K562 (cell line): ENCODE measurements around the gene DSCAM. TPM values are rescaled to one million over a fixed set of nuclear protein-coding genes. Genes with fewer than 3 reads are reported as not detected.

Experiments
- ATAC-seq: fragments of 200-7000 bp; cut with Tn5 transposase; 3 replicates; pipeline ENCODE4 v1.9.1; 2020; ENCODE audit warnings: moderate library complexity
- BruUV-seq: library from RNA; stranded (reverse); fragments of 400-500 nt; replicated peaks from 2 replicates; lab custom pipeline; 2021; lab: Mats Ljungman, UMichigan
- CTCF ChIA-PET: fragments of 300-600 bp; formaldehyde crosslinking; extraction: SDS; loops from one replicate; lab custom pipeline; 2021; ENCODE audit warnings: low intra/inter-chr PET ratio; lab: Yijun Ruan, JAX
- POLR2A ChIA-PET: fragments of 300-600, 350-650 bp; sonication (Branson Sonifier 250); formaldehyde crosslinking; extraction: SDS; loops from one replicate; lab custom pipeline; 2021; ENCODE audit warnings: antibody characterized with exemption, inconsistent platforms; lab: Yijun Ruan, JAX
- DNase-seq, 4 experiments: peaks; one replicate each; pipeline versions ENCODE4 v3.0.0 to v3.0.0-alpha.2; 2011 to 2018; ENCODE audit warnings: low spot score in 3 of 4, mixed read lengths in 3 of 4; ENCODE audit errors: extremely low read depth in 1 of 4
- FAIRE-seq: peaks from 2 replicates; lab custom pipeline; 2011; peaks lifted over from hg19 to GRCh38; lab: Jason Lieb, UNC
- H2AFZ ChIP-seq: 2 replicates; pipeline ENCODE4 v1.6.0; 2011; ENCODE audit warnings: low read depth, low read length, control low read depth, inconsistent platforms
- H3K27ac ChIP-seq: fragments of 200-600 bp; 3 replicates; pipeline ENCODE4 v1.8.0; 2011; ENCODE audit warnings: low read depth, mild to moderate bottlenecking, control low read depth, inconsistent platforms, low read length, moderate library complexity, mixed read lengths; ENCODE audit errors: extremely low read depth
- H3K27me3 ChIP-seq, 2 experiments: fragments of 300-600 bp in 1 of 2; 2 replicates in 1 of 2; 3 replicates in 1 of 2; pipeline versions ENCODE4 v1.6.0 to v1.8.0; 2011; ENCODE audit warnings: inconsistent platforms in 2 of 2, low read length in 2 of 2, mild to moderate bottlenecking in 1 of 2, mixed read lengths in 1 of 2, moderate library complexity in 1 of 2; ENCODE audit not compliant: control insufficient read depth in 2 of 2, insufficient read depth in 2 of 2
- H3K36me3 ChIP-seq: fragments of 300-600 bp; 3 replicates; pipeline ENCODE4 v1.8.0; 2011; ENCODE audit warnings: mild to moderate bottlenecking, low read length, inconsistent platforms; ENCODE audit not compliant: control insufficient read depth, insufficient read depth
- H3K4me1 ChIP-seq, 2 experiments: fragments of 200-600 bp in 1 of 2; replicated peaks in 1 of 2; 2 replicates in 1 of 2; 3 replicates in 1 of 2; pipeline versions ENCODE4 v1.5.1 to v1.8.0; 2011; ENCODE audit warnings: inconsistent platforms in 2 of 2, low read length in 2 of 2, mild to moderate bottlenecking in 1 of 2, mixed read lengths in 1 of 2, moderate library complexity in 1 of 2; ENCODE audit not compliant: control insufficient read depth in 2 of 2, insufficient read depth in 2 of 2
- H3K4me2 ChIP-seq: 2 replicates; pipeline ENCODE4 v1.6.1; 2011; ENCODE audit warnings: low read length, control low read depth, inconsistent platforms, mixed read lengths; ENCODE audit not compliant: insufficient read depth
- H3K4me3 ChIP-seq: fragments of 200-600 bp; sonication (generic), shearing (Covaris generic); 2 replicates; pipeline ENCODE4 v1.5.1; 2016; ENCODE audit warnings: control low read depth, inconsistent platforms
- H3K79me2 ChIP-seq: fragments of 200-600 bp; 3 replicates; pipeline ENCODE4 v1.8.0; 2011; ENCODE audit warnings: low read length, inconsistent platforms; ENCODE audit not compliant: control insufficient read depth, insufficient read depth
- H3K9ac ChIP-seq, 2 experiments: 2 replicates each; pipeline versions ENCODE4 v1.6.0 to v1.6.1; 2011; ENCODE audit warnings: low read depth in 2 of 2, low read length in 2 of 2, control low read depth in 1 of 2, inconsistent platforms in 1 of 2, mild to moderate bottlenecking in 1 of 2, mixed read lengths in 1 of 2; ENCODE audit not compliant: insufficient read depth in 1 of 2
- H3K9me1 ChIP-seq: one replicate; pipeline ENCODE4 v1.6.0; 2011; ENCODE audit warnings: inconsistent platforms, mild to moderate bottlenecking, low read length, moderate library complexity; ENCODE audit not compliant: control insufficient read depth, insufficient read depth
- H3K9me3 ChIP-seq: replicated peaks from 2 replicates; pipeline ENCODE4 v1.5.1; 2011; ENCODE audit warnings: low read depth, low read length, inconsistent platforms; ENCODE audit not compliant: control insufficient read depth, insufficient read depth
- H4K20me1 ChIP-seq: replicated peaks from 2 replicates; pipeline ENCODE4 v1.6.1; 2011; ENCODE audit warnings: low read length, inconsistent platforms, mixed read lengths; ENCODE audit not compliant: control insufficient read depth, insufficient read depth
- MCM7 ChIP-seq, 2 experiments: fragments of 450-650 bp; IDR thresholded peaks; 2 replicates each; pipeline ENCODE4 v1.6.1; 2016 to 2018
- SRSF1 ChIP-seq: fragments of 200-400 bp; formaldehyde crosslinking; IDR thresholded peaks from 2 replicates; pipeline ENCODE4 v1.6.1; 2017; ENCODE audit warnings: mild to moderate bottlenecking, low read depth, low read length, moderate library complexity
- UBTF ChIP-seq, 2 experiments: IDR thresholded peaks; 2 replicates each; pipeline ENCODE4 v1.6.1; 2012; ENCODE audit warnings: improper control_type of control experiment in 2 of 2, low read depth in 2 of 2, low read length in 2 of 2, borderline replicate concordance in 1 of 2
- WGBS: fragments of 100-300 bp; shearing (Covaris generic); methylation state at CpG from one replicate; pipeline ENCODE4 v1.1.6; 2016; ENCODE audit warnings: low coverage, mixed read lengths; ENCODE audit not compliant: insufficient coverage; ENCODE audit errors: missing lambda C conversion rate; 5-methylcytosine and 5-hydroxymethylcytosine counted together
- in situ Hi-C: fragments of 300-500 bp; cut with MboI; formaldehyde crosslinking; loops from 4 replicates; pipeline ENCODE4 v1.15.0; 2018; ENCODE audit warnings: inconsistent platforms, mixed read lengths
- intact Hi-C: fragments of 100-400 bp; cut with micrococcal nuclease; formaldehyde crosslinking; loops from 2 replicates; pipeline ENCODE4 v1.14.2; 2022
- polyA plus RNA-seq, 8 experiments: library from polyadenylated mRNA; depleted of rRNA in 4 of 8; stranded (reverse) in 5 of 8; unstranded in 3 of 8; fragments of >200 nt; fragmentation: Nextera tagmentation in 2 of 8; fragmentation: Illumina TruSeq in 1 of 8; extraction: Ambion mirVana in 2 of 8; extraction: Trizol in 1 of 8; gene quantifications; 2 replicates each; pipeline versions ENCODE4 v1.2.1 to v1.2.3, GENCODE V29; 2011 to 2014; ENCODE audit warnings: inconsistent platforms in 1 of 8, missing spikeins in 1 of 8
- total RNA-seq, 7 experiments: library from RNA; depleted of rRNA in 6 of 7; stranded (reverse); fragments of >200 nt in 6 of 7; fragmentation: Illumina TruSeq in 2 of 7; extraction: Trizol in 2 of 7; gene quantifications; 2 replicates each; pipeline versions ENCODE4 v1.2.1 to v1.2.3, GENCODE V29; 2011 to 2021; ENCODE audit warnings: low replicate concordance in 1 of 7

The DSCAM gene
- total and polyA plus RNA-seq, 9 of the 15 experiments (the other 6 are each of a cell fraction or from before 2014, with no cell fraction given), result not detected

GRCh38 chr21:40555021-40555528 lies 291.9 kb downstream of the DSCAM start:
- CTCF ChIA-PET, result no interaction called here
- Histone ChIP-seq H3K27ac (no peak overlapping the region), H3K9ac (no peak overlapping the region), H2AFZ (no peak overlapping the region), H3K4me3 (no peak overlapping the region), H3K4me2 (no peak overlapping the region)
- BruUV-seq, result no TSS peak
- no peak for DNase-seq
- POLR2A ChIA-PET, result no interaction called here
- no peak for FAIRE-seq
- TF ChIP-seq SRSF1 (no peak), MCM7 (IDR thresholded peaks at IDR 0.05) (no peak), UBTF (IDR thresholded peaks at IDR 0.05; ENCODE audit: borderline replicate concordance in 1 of 2, low read depth in 2 of 2, low read length in 2 of 2) (no peak)
- TF ChIP-seq, all 486 proteins: peak for 0
- WGBS, result 0% methylated on average over 2 of the region's 2 CpGs
- ATAC-seq, result no peak
- Histone ChIP-seq H3K4me1 (no peaks in the 10 kb centered on the region), H4K20me1 (no peaks in the 10 kb centered on the region), H3K27me3 (no peaks in the 10 kb centered on the region), H3K36me3 (no peaks in the 10 kb centered on the region), H3K9me1 (no peaks in the 10 kb centered on the region), H3K79me2 (no peaks in the 10 kb centered on the region), H3K9me3 (no peaks in the 10 kb centered on the region)
- in situ Hi-C loops (no loop called here), intact Hi-C loops (no loop called here)
